Measurements from ENCODE around the gene FRK. TPM values are rescaled to one million over a fixed set of nuclear protein-coding genes. Genes with fewer than 3 reads are reported as not detected.
A peak's percentile ranks its signal among the peaks of the same experiment; 100 is the strongest.

FRK gene, protein sequence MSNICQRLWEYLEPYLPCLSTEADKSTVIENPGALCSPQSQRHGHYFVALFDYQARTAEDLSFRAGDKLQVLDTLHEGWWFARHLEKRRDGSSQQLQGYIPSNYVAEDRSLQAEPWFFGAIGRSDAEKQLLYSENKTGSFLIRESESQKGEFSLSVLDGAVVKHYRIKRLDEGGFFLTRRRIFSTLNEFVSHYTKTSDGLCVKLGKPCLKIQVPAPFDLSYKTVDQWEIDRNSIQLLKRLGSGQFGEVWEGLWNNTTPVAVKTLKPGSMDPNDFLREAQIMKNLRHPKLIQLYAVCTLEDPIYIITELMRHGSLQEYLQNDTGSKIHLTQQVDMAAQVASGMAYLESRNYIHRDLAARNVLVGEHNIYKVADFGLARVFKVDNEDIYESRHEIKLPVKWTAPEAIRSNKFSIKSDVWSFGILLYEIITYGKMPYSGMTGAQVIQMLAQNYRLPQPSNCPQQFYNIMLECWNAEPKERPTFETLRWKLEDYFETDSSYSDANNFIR
- 1 to 10 TPM; 1.3 to 1.8 TPM for polyA plus RNA-seq

DNA sequence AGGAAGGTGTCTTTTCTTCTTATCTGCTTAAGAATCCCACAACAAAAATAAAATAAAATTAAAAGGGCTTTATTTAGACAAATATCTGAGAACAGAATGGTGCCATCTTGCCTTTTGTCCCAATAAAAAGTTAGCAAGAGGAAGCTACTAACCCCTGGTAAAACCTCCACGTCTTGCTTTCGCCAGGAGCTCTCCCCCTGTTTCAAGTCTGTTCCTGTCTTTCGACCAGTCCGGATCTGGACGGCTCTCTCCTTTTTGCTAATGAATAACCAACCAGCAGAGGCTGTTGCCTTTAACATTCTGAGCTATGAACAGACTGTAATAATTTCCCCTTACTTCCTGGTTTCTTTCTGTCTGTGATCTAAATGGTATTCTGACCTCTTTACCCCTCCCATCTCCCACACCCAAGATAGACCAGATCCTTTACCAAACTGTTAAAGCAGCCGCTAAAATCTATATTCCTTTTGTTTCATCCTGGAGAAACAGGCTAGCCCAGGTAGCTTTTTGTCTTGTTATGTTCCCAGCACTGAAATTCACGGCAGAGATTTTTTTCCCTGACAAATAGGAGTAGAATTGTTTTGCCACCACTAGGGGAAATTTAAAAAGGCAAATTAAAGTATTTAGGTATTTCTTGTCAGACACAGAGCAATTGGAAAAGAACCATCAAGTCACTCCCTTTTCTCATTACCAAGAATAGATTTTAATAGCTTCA is at the start of gene FRK:
Gene FRK, minus strand, starts transcription at position 320 of the 712 bp plus-strand sequence. CDS start 580 bp downstream, outside the sequence.
- Histone ChIP-seq H3K4me1 (ENCODE audit: control insufficient read depth in 2 of 2, insufficient read depth in 2 of 2, low read length in 1 of 2) (peaks cover 0 to 2% of the 10 kb centered on the region in 2 donors), H3K27ac (ENCODE audit: low read depth in 2 of 2, low read length in 1 of 2) (peak within 1 kb of the TSS; percentile 95 to 96), H3K36me3 (ENCODE audit: control insufficient read depth in 2 of 2, insufficient read depth in 2 of 2, low read length in 1 of 2) (no peaks in the 10 kb centered on the region), H3K27me3 (ENCODE audit: control insufficient read depth in 1 of 2, insufficient read depth in 2 of 2, low read length in 2 of 2) (no peaks in the 10 kb centered on the region), H3K9me3 (ENCODE audit: control insufficient read depth in 2 of 2, insufficient read depth in 1 of 2, low read depth in 1 of 2, low read length in 1 of 2) (no peaks in the 10 kb centered on the region), H3K4me3 (ENCODE audit: low read depth in 1 of 2, low read length in 2 of 2) (peak within 1 kb of the TSS; percentile 64 to 81)
- 27 to 36% methylated on average over 7 of the region's 7 CpGs for WGBS, 2 donors

DNA sequence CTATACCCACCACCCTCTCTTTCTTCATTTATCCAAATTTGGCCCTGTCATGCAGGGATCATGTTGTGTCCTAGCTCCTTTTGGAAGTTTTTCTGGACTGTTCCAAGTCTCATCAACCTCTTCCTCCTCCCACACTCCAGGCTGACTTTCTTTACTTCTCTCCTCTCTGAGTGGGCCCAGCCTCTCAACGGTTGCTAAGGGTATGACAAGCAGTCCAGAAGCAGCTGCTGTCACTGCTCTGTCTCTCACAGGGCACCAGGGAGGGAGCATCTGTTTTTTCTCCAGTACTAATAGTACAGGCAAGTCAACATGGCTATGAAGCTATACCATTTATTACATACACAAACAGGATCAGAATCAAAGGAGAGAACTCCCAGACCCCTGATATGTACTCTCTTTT is 48.1 kb upstream of the FRK start:
- peaks cover 5 to 12% of the 10 kb centered on the region in 2 donors for H3K36me3 ChIP-seq (ENCODE audit: control insufficient read depth in 2 of 2, insufficient read depth in 2 of 2, low read length in 1 of 2)
- H3K9me3 ChIP-seq (ENCODE audit: control insufficient read depth in 2 of 2, insufficient read depth in 1 of 2, low read depth in 1 of 2, low read length in 1 of 2), result no peaks in the 10 kb centered on the region
- H3K4me1 ChIP-seq (ENCODE audit: control insufficient read depth in 2 of 2, insufficient read depth in 2 of 2, low read length in 1 of 2), result peaks cover 0 to 2% of the 10 kb centered on the region in 2 donors
- no peaks in the 10 kb centered on the region for H3K27me3 ChIP-seq (ENCODE audit: control insufficient read depth in 1 of 2, insufficient read depth in 2 of 2, low read length in 2 of 2)
- WGBS, 2 donors, result 35 to 55% methylated on average over 1 of the region's 1 CpG
- H3K27ac ChIP-seq (ENCODE audit: low read depth in 2 of 2, low read length in 1 of 2), result no peak overlapping the region
- H3K4me3 ChIP-seq (ENCODE audit: low read depth in 1 of 2, low read length in 2 of 2), result no peak overlapping the region

DNA sequence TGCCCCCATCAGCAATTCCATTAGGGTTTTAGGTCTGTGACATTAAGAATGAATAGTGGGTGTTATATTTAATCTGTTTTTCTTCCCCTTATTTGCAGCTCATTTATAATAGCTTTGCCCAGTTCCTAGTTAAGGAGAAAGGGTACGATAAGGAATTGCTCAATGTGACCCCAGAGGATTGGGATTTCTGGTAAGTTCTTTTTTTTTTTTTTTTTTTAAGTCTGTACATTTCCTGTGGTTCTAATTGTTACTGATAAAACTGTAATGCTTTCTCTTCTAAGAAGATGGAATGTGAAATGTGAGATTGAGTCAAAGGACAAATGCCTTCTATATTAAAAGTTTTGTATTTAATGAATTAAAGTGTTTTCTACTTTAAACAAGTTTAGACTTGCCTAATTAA is 45.5 kb upstream of the FRK start:
- H3K27ac ChIP-seq (ENCODE audit: low read depth in 2 of 2, low read length in 1 of 2), result no peak overlapping the region

DNA sequence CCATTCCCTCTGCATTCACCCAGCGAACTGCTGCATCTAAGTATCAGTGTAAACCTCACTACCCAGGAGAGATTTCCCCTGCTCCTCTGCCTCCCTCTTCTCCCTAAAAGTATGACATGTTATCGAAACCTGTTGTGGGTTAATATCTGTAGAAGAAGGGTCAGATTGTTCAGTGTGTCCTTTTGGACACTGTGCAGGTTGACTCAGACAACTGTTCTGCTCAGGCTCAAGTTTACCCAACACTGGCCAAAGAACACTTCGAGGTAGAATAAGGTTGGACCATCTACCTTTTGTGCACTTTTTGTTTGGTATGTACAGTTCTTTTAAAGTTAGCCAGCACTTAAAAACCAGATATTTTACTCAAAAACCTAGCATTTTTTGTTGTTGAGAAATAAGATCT is 44.6 kb upstream of the FRK start:
- H3K4me1 ChIP-seq (ENCODE audit: control insufficient read depth in 2 of 2, insufficient read depth in 2 of 2, low read length in 1 of 2), result peaks cover 2 to 4% of the 10 kb centered on the region in 2 donors
- WGBS, 2 donors, result 84 to 91% methylated on average over 3 of the region's 3 CpGs
- no peaks in the 10 kb centered on the region for H3K27me3 ChIP-seq (ENCODE audit: control insufficient read depth in 1 of 2, insufficient read depth in 2 of 2, low read length in 2 of 2)
- H3K27ac ChIP-seq (ENCODE audit: low read depth in 2 of 2, low read length in 1 of 2), result no peak overlapping the region
- H3K9me3 ChIP-seq (ENCODE audit: control insufficient read depth in 2 of 2, insufficient read depth in 1 of 2, low read depth in 1 of 2, low read length in 1 of 2), result no peaks in the 10 kb centered on the region
- H3K4me3 ChIP-seq (ENCODE audit: low read depth in 1 of 2, low read length in 2 of 2), result no peak overlapping the region
- H3K36me3 ChIP-seq (ENCODE audit: control insufficient read depth in 2 of 2, insufficient read depth in 2 of 2, low read length in 1 of 2), result peaks cover 0 to 7% of the 10 kb centered on the region in 2 donors

More for the DNA sequence above, 45.5 kb upstream of the FRK start:
- Histone ChIP-seq H3K27me3 (ENCODE audit: control insufficient read depth in 1 of 2, insufficient read depth in 2 of 2, low read length in 2 of 2) (no peaks in the 10 kb centered on the region), H3K4me3 (ENCODE audit: low read depth in 1 of 2, low read length in 2 of 2) (no peak overlapping the region), H3K36me3 (ENCODE audit: control insufficient read depth in 2 of 2, insufficient read depth in 2 of 2, low read length in 1 of 2) (peaks cover 5 to 10% of the 10 kb centered on the region in 2 donors), H3K9me3 (ENCODE audit: control insufficient read depth in 2 of 2, insufficient read depth in 1 of 2, low read depth in 1 of 2, low read length in 1 of 2) (no peaks in the 10 kb centered on the region), H3K4me1 (ENCODE audit: control insufficient read depth in 2 of 2, insufficient read depth in 2 of 2, low read length in 1 of 2) (peaks cover 2 to 4% of the 10 kb centered on the region in 2 donors)
- WGBS, 2 donors, result 43% methylated on average over 1 of the region's 1 CpG

DNA sequence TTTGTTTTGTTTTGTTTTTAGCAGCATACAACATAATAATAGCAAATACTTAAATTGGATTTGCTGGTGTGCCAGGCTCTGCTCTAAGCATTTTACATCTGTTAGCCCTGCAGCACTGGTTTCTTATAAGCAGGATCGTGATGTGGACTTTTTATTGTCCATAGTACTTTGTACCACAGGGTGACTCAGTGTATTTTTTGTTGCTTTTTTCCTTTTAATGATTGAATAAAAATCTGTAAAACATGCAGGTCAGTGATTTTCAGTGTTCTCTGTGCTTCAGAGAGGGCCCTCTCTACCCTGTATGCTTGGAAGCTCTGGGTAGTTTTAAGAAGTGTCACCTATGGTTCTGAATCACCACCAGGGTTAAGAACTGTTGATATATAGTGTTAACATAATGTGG is 43.9 kb upstream of the FRK start:
- H3K4me1 ChIP-seq (ENCODE audit: control insufficient read depth in 2 of 2, insufficient read depth in 2 of 2, low read length in 1 of 2), result peaks cover 2 to 4% of the 10 kb centered on the region in 2 donors
- H3K27me3 ChIP-seq (ENCODE audit: control insufficient read depth in 1 of 2, insufficient read depth in 2 of 2, low read length in 2 of 2), result no peaks in the 10 kb centered on the region
- H3K4me3 ChIP-seq (ENCODE audit: low read depth in 1 of 2, low read length in 2 of 2), result no peak overlapping the region
- peaks cover 0 to 7% of the 10 kb centered on the region in 2 donors for H3K36me3 ChIP-seq (ENCODE audit: control insufficient read depth in 2 of 2, insufficient read depth in 2 of 2, low read length in 1 of 2)
- WGBS, 2 donors, result 89 to 98% methylated on average over 1 of the region's 1 CpG
- no peaks in the 10 kb centered on the region for H3K9me3 ChIP-seq (ENCODE audit: control insufficient read depth in 2 of 2, insufficient read depth in 1 of 2, low read depth in 1 of 2, low read length in 1 of 2)
- no peak overlapping the region for H3K27ac ChIP-seq (ENCODE audit: low read depth in 2 of 2, low read length in 1 of 2)

DNA sequence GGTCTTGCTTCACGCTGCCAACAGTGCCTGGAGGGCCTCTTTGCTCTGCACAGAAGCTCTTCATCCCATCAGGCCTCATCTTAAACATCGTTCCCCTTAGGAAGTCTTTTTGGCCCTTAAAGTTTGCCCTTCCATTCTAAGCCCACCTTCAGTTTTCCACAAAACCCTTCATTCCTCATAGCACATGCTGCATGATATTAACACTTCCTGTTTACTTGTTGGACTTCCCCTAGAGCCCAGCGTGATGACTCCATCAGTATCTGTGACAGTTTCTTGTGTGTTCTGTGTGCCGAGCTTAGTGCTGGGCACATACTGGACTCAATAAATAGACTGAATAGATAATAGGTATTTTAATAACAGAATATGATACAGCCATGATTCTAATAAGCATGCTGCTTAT is 42.2 kb upstream of the FRK start:
- no peak overlapping the region for H3K4me3 ChIP-seq (ENCODE audit: low read depth in 1 of 2, low read length in 2 of 2)
- WGBS, 2 donors, result 80 to 82% methylated on average over 4 of the region's 4 CpGs
- no peaks in the 10 kb centered on the region for H3K9me3 ChIP-seq (ENCODE audit: control insufficient read depth in 2 of 2, insufficient read depth in 1 of 2, low read depth in 1 of 2, low read length in 1 of 2)
- peaks cover 0 to 4% of the 10 kb centered on the region in 2 donors for H3K36me3 ChIP-seq (ENCODE audit: control insufficient read depth in 2 of 2, insufficient read depth in 2 of 2, low read length in 1 of 2)
- H3K4me1 ChIP-seq (ENCODE audit: control insufficient read depth in 2 of 2, insufficient read depth in 2 of 2, low read length in 1 of 2), result peaks cover 2 to 4% of the 10 kb centered on the region in 2 donors
- H3K27me3 ChIP-seq (ENCODE audit: control insufficient read depth in 1 of 2, insufficient read depth in 2 of 2, low read length in 2 of 2), result no peaks in the 10 kb centered on the region
- H3K27ac ChIP-seq (ENCODE audit: low read depth in 2 of 2, low read length in 1 of 2), result no peak overlapping the region

DNA sequence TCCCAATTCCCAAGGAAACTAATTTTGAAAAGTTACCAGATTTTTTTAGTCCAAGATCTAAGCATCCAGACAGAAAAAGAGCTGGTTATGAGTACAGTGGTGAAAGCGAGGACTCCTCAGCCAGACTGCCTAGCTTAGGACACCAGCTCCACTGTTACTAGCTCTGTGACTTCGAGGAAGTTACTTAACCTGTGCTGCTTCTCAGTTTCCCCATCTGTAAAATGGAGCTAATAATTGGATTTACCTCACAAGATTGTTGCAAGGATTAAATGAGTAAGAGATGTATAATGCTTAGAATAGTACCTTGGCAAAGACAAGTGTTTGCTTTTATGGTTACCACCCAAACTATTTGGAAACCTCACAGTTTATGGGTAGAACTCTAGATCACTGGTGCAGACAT is 41.1 kb upstream of the FRK start:
- Histone ChIP-seq H3K9me3 (ENCODE audit: control insufficient read depth in 2 of 2, insufficient read depth in 1 of 2, low read depth in 1 of 2, low read length in 1 of 2) (no peaks in the 10 kb centered on the region), H3K4me1 (ENCODE audit: control insufficient read depth in 2 of 2, insufficient read depth in 2 of 2, low read length in 1 of 2) (peaks cover 2 to 4% of the 10 kb centered on the region in 2 donors), H3K4me3 (ENCODE audit: low read depth in 1 of 2, low read length in 2 of 2) (peak overlapping the region in 1 of 2 donors; percentile 69), H3K27ac (ENCODE audit: low read depth in 2 of 2, low read length in 1 of 2) (peak overlapping the region in 1 of 2 donors; percentile 29), H3K27me3 (ENCODE audit: control insufficient read depth in 1 of 2, insufficient read depth in 2 of 2, low read length in 2 of 2) (no peaks in the 10 kb centered on the region), H3K36me3 (ENCODE audit: control insufficient read depth in 2 of 2, insufficient read depth in 2 of 2, low read length in 1 of 2) (peaks cover 0 to 4% of the 10 kb centered on the region in 2 donors)
- 54 to 58% methylated on average over 2 of the region's 2 CpGs for WGBS, 2 donors

DNA sequence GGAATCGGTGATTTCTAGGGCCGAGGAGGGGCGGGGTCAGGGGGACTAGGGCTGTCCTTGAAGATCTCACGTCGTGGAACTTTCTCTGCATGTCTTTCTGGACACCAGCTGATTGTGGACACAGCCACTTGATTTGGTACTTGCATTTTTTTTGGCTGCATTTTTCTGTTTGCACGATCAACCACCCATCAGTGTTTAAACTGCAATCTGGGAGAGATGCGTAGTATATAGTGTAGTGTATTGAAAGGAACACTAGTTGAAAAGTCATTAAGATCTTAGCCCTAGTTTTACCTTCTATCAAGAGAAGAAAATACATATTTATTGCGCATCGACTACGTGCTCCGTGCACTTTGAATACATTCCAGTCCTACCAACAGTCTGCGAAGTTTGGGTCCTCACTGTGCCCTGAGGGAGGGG is 40.6 kb upstream of the FRK start:
- peak overlapping the region; percentile 98 for H3K27ac ChIP-seq (ENCODE audit: low read depth in 2 of 2, low read length in 1 of 2)
- peak overlapping the region; percentile 69 to 95 for H3K4me3 ChIP-seq (ENCODE audit: low read depth in 1 of 2, low read length in 2 of 2)
- peaks cover 0 to 4% of the 10 kb centered on the region in 2 donors for H3K36me3 ChIP-seq (ENCODE audit: control insufficient read depth in 2 of 2, insufficient read depth in 2 of 2, low read length in 1 of 2)
- peaks cover 2 to 4% of the 10 kb centered on the region in 2 donors for H3K4me1 ChIP-seq (ENCODE audit: control insufficient read depth in 2 of 2, insufficient read depth in 2 of 2, low read length in 1 of 2)
- H3K27me3 ChIP-seq (ENCODE audit: control insufficient read depth in 1 of 2, insufficient read depth in 2 of 2, low read length in 2 of 2), result no peaks in the 10 kb centered on the region
- H3K9me3 ChIP-seq (ENCODE audit: control insufficient read depth in 2 of 2, insufficient read depth in 1 of 2, low read depth in 1 of 2, low read length in 1 of 2), result no peaks in the 10 kb centered on the region
- WGBS, 2 donors, result 2% methylated on average over 12 of the region's 12 CpGs

DNA sequence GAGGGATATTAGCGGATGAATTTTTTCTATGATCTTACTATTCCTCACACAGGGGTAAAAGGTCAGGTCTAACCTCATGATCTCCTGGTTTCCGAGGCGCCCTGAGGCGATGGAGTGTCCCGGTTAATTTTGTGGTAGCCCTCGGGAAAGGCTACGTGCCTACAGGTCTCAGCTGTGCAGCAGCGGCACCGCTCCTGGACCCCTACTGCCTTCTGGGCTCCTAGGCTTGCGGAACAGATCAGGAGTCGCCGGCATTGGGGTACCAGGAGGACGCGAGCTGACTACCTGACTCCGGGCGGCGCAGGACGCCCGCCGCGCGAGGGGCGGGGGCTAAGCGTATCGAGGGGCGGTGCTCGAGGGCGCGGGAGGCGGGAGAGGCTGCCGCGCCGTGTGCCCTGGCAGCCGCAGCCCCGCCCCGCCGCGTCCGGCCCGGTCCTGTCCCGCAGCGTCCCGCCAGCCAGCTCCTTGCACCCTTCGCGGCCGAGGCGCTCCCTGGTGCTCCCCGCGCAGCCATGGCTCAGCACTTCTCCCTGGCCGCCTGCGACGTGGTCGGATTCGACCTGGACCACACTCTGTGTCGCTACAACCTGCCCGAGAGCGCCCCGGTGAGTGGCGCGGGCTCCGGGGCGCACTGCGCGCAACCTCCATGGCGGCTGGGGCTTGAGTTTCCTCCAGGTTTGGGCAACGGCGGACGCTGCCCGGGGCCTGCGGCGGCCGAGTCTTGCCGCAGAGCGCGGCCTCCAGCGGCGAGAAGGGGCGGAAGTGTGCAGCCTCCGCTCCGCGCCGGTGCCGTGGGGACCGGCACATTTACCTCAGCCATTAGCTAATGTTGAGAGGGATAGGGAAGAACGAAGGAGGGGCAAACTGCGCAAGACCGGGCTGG is 40.0 kb upstream of the FRK start, which contains the start of gene NT5DC1:
Gene NT5DC1, plus strand, starts transcription at position 435 of the 883 bp plus-strand sequence. Its CDS starts 78 bp downstream, at position 513.
- Histone ChIP-seq H3K4me1 (ENCODE audit: control insufficient read depth in 2 of 2, insufficient read depth in 2 of 2, low read length in 1 of 2) (peaks cover 2 to 4% of the 10 kb centered on the region in 2 donors), H3K36me3 (ENCODE audit: control insufficient read depth in 2 of 2, insufficient read depth in 2 of 2, low read length in 1 of 2) (peaks cover 0 to 4% of the 10 kb centered on the region in 2 donors), H3K27me3 (ENCODE audit: control insufficient read depth in 1 of 2, insufficient read depth in 2 of 2, low read length in 2 of 2) (no peaks in the 10 kb centered on the region), H3K27ac (ENCODE audit: low read depth in 2 of 2, low read length in 1 of 2) (peak within 1 kb of the TSS; percentile 98), H3K9me3 (ENCODE audit: control insufficient read depth in 2 of 2, insufficient read depth in 1 of 2, low read depth in 1 of 2, low read length in 1 of 2) (no peaks in the 10 kb centered on the region), H3K4me3 (ENCODE audit: low read depth in 1 of 2, low read length in 2 of 2) (peak within 1 kb of the TSS; percentile 69 to 95)
- WGBS, 2 donors, result 0 to 1% methylated on average over 83 to 87 of the region's 87 CpGs

Measured in esophagus (tissue), 2 donors.